B cell (primary cell): ENCODE data around the gene GALNT6. TPM values are rescaled to one million over a fixed set of nuclear protein-coding genes. Genes with fewer than 3 reads are reported as not detected.

Experiments used
- ATAC-seq: fragments of 200-7000 bp; cut with Tn5 transposase; one replicate; pipeline ENCODE4 v1.10.0; 2021; ENCODE audit warnings: low read depth, mild to moderate bottlenecking, moderate number of reproducible peaks, moderate library complexity
- CTCF ChIA-PET: fragments of 350-600 bp; sonication (Branson Sonifier 250); formaldehyde crosslinking; loops from one replicate; lab custom pipeline; 2021; ENCODE audit warnings: antibody characterized with exemption, inconsistent platforms; lab: Charles Lee
- POLR2A ChIA-PET: fragments of 350-600 bp; sonication (Branson Sonifier 250); formaldehyde crosslinking; loops from one replicate; lab custom pipeline; 2021; ENCODE audit warnings: antibody characterized with exemption; lab: Charles Lee
- DNase-seq: peaks from one replicate; pipeline ENCODE4 v3.0.0; 2013
- H2AFZ ChIP-seq: 2 replicates; pipeline ENCODE4 v1.6.1; 2012; ENCODE audit warnings: mild to moderate bottlenecking, low read depth, low read length; ENCODE audit not compliant: insufficient read depth, poor library complexity, severe bottlenecking
- H3K27ac ChIP-seq, 2 donors: 1 replicate in 1 of 2; 2 replicates in 1 of 2; pipeline ENCODE4 v1.5.1; 2012 to 2013; ENCODE audit warnings: low read length in 2 of 2, mild to moderate bottlenecking in 2 of 2, moderate library complexity in 1 of 2
- H3K27me3 ChIP-seq, 4 experiments: fragments of 200-600 bp in 1 of 4; sonication (generic) in 1 of 4; replicated peaks in 1 of 4; 1 replicate in 2 of 4; 2 replicates in 2 of 4; pipeline versions ENCODE4 v1.6.1 to v1.7.0; 2013 to 2016; ENCODE audit warnings: low read length in 3 of 4, mild to moderate bottlenecking in 2 of 4, mixed read lengths in 1 of 4, moderate library complexity in 1 of 4; ENCODE audit not compliant: insufficient read depth in 4 of 4, control insufficient read depth in 3 of 4; ENCODE audit errors: control extremely low read depth in 1 of 4
- H3K36me3 ChIP-seq, 2 experiments: replicated peaks in 1 of 2; 1 replicate in 1 of 2; 2 replicates in 1 of 2; pipeline versions ENCODE4 v1.6.1 to v1.7.1; 2013; ENCODE audit warnings: low read length in 1 of 2; ENCODE audit not compliant: insufficient read depth in 2 of 2, control insufficient read depth in 1 of 2; ENCODE audit errors: control extremely low read depth in 1 of 2, extremely low read depth in 1 of 2
- H3K4me1 ChIP-seq, 2 donors: fragments of 200-600 bp in 1 of 2; sonication (generic) in 1 of 2; 1 replicate in 1 of 2; 2 replicates in 1 of 2; pipeline versions ENCODE4 v1.5.1 to v1.6.1; 2013 to 2017; ENCODE audit warnings: low read length in 2 of 2; ENCODE audit not compliant: control insufficient read depth in 2 of 2, insufficient read depth in 2 of 2
- H3K4me2 ChIP-seq: replicated peaks from 2 replicates; pipeline ENCODE3; 2012; ENCODE audit warnings: mild to moderate bottlenecking, low read depth, low read length; ENCODE audit not compliant: poor library complexity, severe bottlenecking
- H3K4me3 ChIP-seq, 5 experiments: fragments of 200-600 bp in 1 of 5; sonication (generic) in 1 of 5; 1 replicate in 3 of 5; 2 replicates in 2 of 5; pipeline versions ENCODE4 v1.5.1 to v1.7.0; 2011 to 2016; ENCODE audit warnings: low read length in 4 of 5, mild to moderate bottlenecking in 4 of 5, low read depth in 2 of 5, control low read depth in 1 of 5, moderate library complexity in 1 of 5; ENCODE audit not compliant: insufficient read depth in 1 of 5; ENCODE audit errors: control extremely low read depth in 1 of 5, extremely low read depth in 1 of 5
- H3K79me2 ChIP-seq: fragments of 200-600 bp; sonication (generic); one replicate; pipeline ENCODE4 v1.6.0; 2016; ENCODE audit warnings: low read length; ENCODE audit not compliant: control insufficient read depth, insufficient read depth
- H3K9ac ChIP-seq: fragments of 200-600 bp; sonication (generic); 2 replicates; pipeline ENCODE4 v1.6.1; 2017; ENCODE audit warnings: mild to moderate bottlenecking, low read length, moderate library complexity
- H3K9me3 ChIP-seq, 3 donors: one replicate each; pipeline versions ENCODE4 v1.6.1 to v1.7.1; 2013; ENCODE audit warnings: low read length in 2 of 3; ENCODE audit not compliant: control insufficient read depth in 2 of 3, insufficient read depth in 1 of 3; ENCODE audit errors: control extremely low read depth in 1 of 3
- H4K20me1 ChIP-seq: 2 replicates; pipeline ENCODE4 v1.6.0; 2012; ENCODE audit warnings: mild to moderate bottlenecking, low read length; ENCODE audit not compliant: insufficient read depth, control insufficient read depth, poor library complexity, severe bottlenecking
- H3K27ac Mint-ChIP-seq: one replicate; pipeline ENCODE4 v1.8.0; 2021; ENCODE audit warnings: mixed read lengths
- H3K27me3 Mint-ChIP-seq: one replicate; pipeline ENCODE4 v1.8.0; 2021; ENCODE audit warnings: mixed read lengths
- H3K4me1 Mint-ChIP-seq: one replicate; pipeline ENCODE4 v1.8.0; 2021; ENCODE audit warnings: mixed read lengths
- H3K4me3 Mint-ChIP-seq: one replicate; pipeline ENCODE4 v1.8.0; 2021; ENCODE audit warnings: mixed read lengths
- H3K9me3 Mint-ChIP-seq: one replicate; pipeline ENCODE4 v1.8.0; 2022; ENCODE audit warnings: mixed read lengths; ENCODE audit not compliant: insufficient read depth
- CTCF ChIP-seq: fragments of 200-600 bp; IDR thresholded peaks from one replicate; pipeline ENCODE4 v1.8.0; 2022; ENCODE audit warnings: antibody characterized with exemption, mild to moderate bottlenecking
- EZH2 ChIP-seq: IDR thresholded peaks from 2 replicates; pipeline ENCODE4 v1.6.1; 2012; ENCODE audit warnings: borderline replicate concordance, low read depth, mild to moderate bottlenecking, moderate library complexity, low read length; ENCODE audit not compliant: insufficient read depth, poor library complexity, severe bottlenecking
- WGBS: methylation state at CpG from one replicate; pipeline ENCODE4 v1.1.5; 2013; ENCODE audit warnings: missing lambda C conversion rate; ENCODE audit not compliant: insufficient coverage; 5-methylcytosine and 5-hydroxymethylcytosine counted together
- intact Hi-C: fragments of 100-400 bp; cut with micrococcal nuclease; formaldehyde crosslinking; loops from one replicate; pipeline ENCODE4 v1.10.0; 2022
- polyA plus RNA-seq: library from polyadenylated mRNA; depleted of rRNA; stranded (reverse); fragments of >200 nt; gene quantifications from 2 replicates; pipeline ENCODE4 v1.2.3, GENCODE V29; 2012
- total RNA-seq, 2 donors: library from RNA; stranded (reverse); fragments of 120-200 nt in 1 of 2; gene quantifications; 1 replicate in 1 of 2; 2 replicates in 1 of 2; pipeline versions ENCODE4 v1.2.3 to v1.2.4, GENCODE V29; 2013 to 2022

The GALNT6 gene
- total and polyA plus RNA-seq, 2 donors (not counting 1 experiment from before 2014, with no cell fraction given): 9.0 to 10.3 TPM

GRCh38 chr12:51373187-51373586, 18.0 kb downstream of the GALNT6 start:
- no CpG with 5 or more reads among the region's 3 CpGs for WGBS
- H3K4me1 ChIP-seq: peaks cover 33 to 35% of the 10 kb centered on the region in 2 donors
- Mint-ChIP-seq H3K27me3 (no peaks in the 10 kb centered on the region), H3K9me3 (no peaks in the 10 kb centered on the region), H3K4me1 (peaks cover 40% of the 10 kb centered on the region), H3K4me3 (no peak overlapping the region), H3K27ac (no peak overlapping the region)
- no peak overlapping the region for H3K4me3 ChIP-seq
- H3K9ac ChIP-seq: no peak overlapping the region
- H3K79me2 ChIP-seq: peaks cover 9% of the 10 kb centered on the region
- no peak overlapping the region for H3K4me2 ChIP-seq
- no peak overlapping the region for H2AFZ ChIP-seq
- ChIA-PET CTCF (interaction anchor here (1.9 kb wide), 1 partner anchor 14 kb away, joined by 4 read pairs; no protein-coding TSS in a partner anchor), POLR2A (interaction anchor here (0.6 kb wide), 1 partner anchor 155 kb away, joined by 5 read pairs; the partner anchor contains the start of gene POU6F1)
- ATAC-seq (no peak), DNase-seq (no peak)
- H3K27me3 ChIP-seq: no peaks in the 10 kb centered on the region
- intact Hi-C loops: no loop called here
- no peak overlapping the region for H3K27ac ChIP-seq
- peaks cover 0 to 8% (median 0%) of the 10 kb centered on the region in 3 donors for H3K9me3 ChIP-seq
- no peak for TF ChIP-seq EZH2
- peaks cover 1 to 27% of the 10 kb centered on the region in 2 experiments for H3K36me3 ChIP-seq
- H4K20me1 ChIP-seq: no peaks in the 10 kb centered on the region

GRCh38 chr12:51372021-51372420, 19.2 kb downstream of the GALNT6 start:
- H3K27ac Mint-ChIP-seq: no peak overlapping the region
- Histone ChIP-seq H3K9me3 (peaks cover 0 to 8% (median 0%) of the 10 kb centered on the region in 3 donors), H3K27me3 (no peaks in the 10 kb centered on the region), H3K27ac (no peak overlapping the region), H3K9ac (no peak overlapping the region), H3K4me2 (no peak overlapping the region), H2AFZ (no peak overlapping the region), H3K36me3 (peaks cover 1 to 18% of the 10 kb centered on the region in 2 experiments), H3K79me2 (peaks cover 14% of the 10 kb centered on the region), H3K4me3 (no peak overlapping the region), H4K20me1 (no peaks in the 10 kb centered on the region), H3K4me1 (peaks cover 43 to 46% of the 10 kb centered on the region in 2 donors)
- H3K9me3 Mint-ChIP-seq: no peaks in the 10 kb centered on the region
- intact Hi-C loops: no loop called here
- ChIA-PET CTCF (interaction anchor here (0.8 to 1.9 kb wide), 7 partner anchors 11 to 160 kb away, joined by 3 to 5 read pairs (median 4); no protein-coding TSS in a partner anchor), POLR2A (interaction anchor here (0.5 to 1.3 kb wide), 3 partner anchors 18 to 289 kb away, joined by 3 to 4 read pairs (median 4); partner anchors contain the start of genes CSRNP2 and GALNT6)
- no peaks in the 10 kb centered on the region for H3K27me3 Mint-ChIP-seq
- ATAC-seq: no peak
- TF ChIP-seq EZH2: no peak
- TF ChIP-seq CTCF: no peak
- H3K4me1 Mint-ChIP-seq: peaks cover 45% of the 10 kb centered on the region
- no peak for DNase-seq
- H3K4me3 Mint-ChIP-seq: no peak overlapping the region
- WGBS: 100% methylated on average over 1 of the region's 2 CpGs
